ENCODE measurements around the gene HERC3. TPM values are rescaled to one million over a fixed set of nuclear protein-coding genes. Genes with fewer than 3 reads are reported as not detected.

Gene HERC3
- total and polyA plus RNA-seq, 10 of the 15 experiments (the other 5 are each of a cell fraction or from before 2014, with no cell fraction given), result 0.52 to 18.2 (median 2.8) TPM

DNA sequence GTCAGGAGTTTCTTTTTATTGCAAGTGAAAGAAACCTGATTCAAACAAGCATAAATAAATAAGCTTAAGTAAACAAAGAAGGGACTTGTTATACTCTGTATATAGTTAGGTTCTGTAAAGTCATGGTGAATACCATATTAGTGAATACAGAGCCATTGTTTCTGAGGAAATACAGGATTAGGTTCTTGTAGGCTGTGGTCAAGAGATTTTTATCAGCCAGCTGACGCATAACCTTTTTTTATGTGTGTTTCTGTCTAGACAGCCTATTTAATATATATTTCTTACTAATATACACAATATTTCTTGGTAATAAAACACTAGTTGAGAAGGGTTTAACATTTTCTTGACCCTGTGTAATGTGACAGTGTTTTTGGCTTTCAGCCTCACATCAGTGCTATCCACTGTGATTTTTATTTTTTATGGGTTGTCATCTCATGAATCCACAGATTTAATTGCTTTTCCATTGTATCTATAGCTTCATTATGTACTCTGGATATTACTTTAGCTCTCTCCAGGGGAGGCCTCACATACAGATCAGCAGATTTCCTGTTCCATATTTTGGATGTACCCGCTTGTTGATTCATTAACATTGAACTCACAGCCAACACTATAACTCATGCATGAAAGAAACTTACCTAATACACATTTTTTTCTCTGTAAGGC lies 8.0 kb downstream of the HERC3 start:
- DNase-seq (ENCODE audit: low read depth, low spot score) (no peak), ATAC-seq (no peak), FAIRE-seq (no peak)
- intact Hi-C loops (cut with micrococcal nuclease; ENCODE audit: unreplicated experiment) (no loop called here), in situ Hi-C loops (cut with MboI) (no loop called here)
- no peak overlapping the region for H3K4me3 ChIP-seq
- no peaks in the 10 kb centered on the region for H3K9me3 ChIP-seq (replicated peaks; ENCODE audit: control insufficient read depth, insufficient read depth, low read length)
- no peak overlapping the region for H3K9ac ChIP-seq (ENCODE audit: control insufficient read depth, insufficient read depth, low read length)
- no peak overlapping the region for H3K4me2 ChIP-seq (ENCODE audit: control insufficient read depth, insufficient read depth)
- no peaks in the 10 kb centered on the region for H3K27me3 ChIP-seq (replicated peaks in 1 of 2; ENCODE audit: control insufficient read depth in 2 of 2, insufficient read depth in 2 of 2, low read length in 1 of 2)
- no TSS peak for BruUV-seq (replicated peaks)
- ChIA-PET RAD21 (ENCODE audit: unreplicated experiment) (no interaction called here), CTCF (no interaction called here), SMC1A (ENCODE audit: uncharacterized antibody, unreplicated experiment) (interaction anchor here (0.9 to 4.0 kb wide), 2 partner anchors 12 to 61 kb away, joined by 3 to 24 read pairs; no protein-coding TSS in a partner anchor), POLR2A (no interaction called here)
- no peaks in the 10 kb centered on the region for H3K36me3 ChIP-seq (ENCODE audit: control insufficient read depth in 2 of 2, insufficient read depth in 2 of 2, low read length in 1 of 2)
- no peak overlapping the region for H3K27ac ChIP-seq (ENCODE audit: control insufficient read depth, insufficient read depth)
- TF ChIP-seq JUND (IDR thresholded peaks at IDR 0.05; ENCODE audit: low read depth, low read length) (no peak), BCLAF1 (IDR thresholded peaks at IDR 0.05) (no peak), NKRF (conservative IDR thresholded peaks at IDR 0.05) (no peak), SREBF1 (IDR thresholded peaks at IDR 0.05; ENCODE audit: low read length) (no peak), NFIC (IDR thresholded peaks at IDR 0.05; ENCODE audit: low read depth, low read length) (no peak), ZNF622 (IDR thresholded peaks at IDR 0.05) (no peak), BRCA1 (IDR thresholded peaks at IDR 0.05; ENCODE audit: low read depth, low read length) (no peak), ASH2L (IDR thresholded peaks at IDR 0.05; ENCODE audit: borderline replicate concordance, low read depth) (no peak), BMI1 (IDR thresholded peaks at IDR 0.05; ENCODE audit: borderline replicate concordance) (no peak), YY1 (IDR thresholded peaks at IDR 0.05; ENCODE audit: low read depth, low read length) (no peak)
- TF ChIP-seq, protein P1, sequence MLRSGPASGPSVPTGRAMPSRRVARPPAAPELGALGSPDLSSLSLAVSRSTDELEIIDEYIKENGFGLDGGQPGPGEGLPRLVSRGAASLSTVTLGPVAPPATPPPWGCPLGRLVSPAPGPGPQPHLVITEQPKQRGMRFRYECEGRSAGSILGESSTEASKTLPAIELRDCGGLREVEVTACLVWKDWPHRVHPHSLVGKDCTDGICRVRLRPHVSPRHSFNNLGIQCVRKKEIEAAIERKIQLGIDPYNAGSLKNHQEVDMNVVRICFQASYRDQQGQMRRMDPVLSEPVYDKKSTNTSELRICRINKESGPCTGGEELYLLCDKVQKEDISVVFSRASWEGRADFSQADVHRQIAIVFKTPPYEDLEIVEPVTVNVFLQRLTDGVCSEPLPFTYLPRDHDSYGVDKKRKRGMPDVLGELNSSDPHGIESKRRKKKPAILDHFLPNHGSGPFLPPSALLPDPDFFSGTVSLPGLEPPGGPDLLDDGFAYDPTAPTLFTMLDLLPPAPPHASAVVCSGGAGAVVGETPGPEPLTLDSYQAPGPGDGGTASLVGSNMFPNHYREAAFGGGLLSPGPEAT (IDR thresholded peaks at IDR 0.05; ENCODE audit: low read depth), result no peak
- H3K4me1 ChIP-seq (ENCODE audit: control insufficient read depth, insufficient read depth, low read length), result no peaks in the 10 kb centered on the region
- H4K20me1 ChIP-seq (ENCODE audit: control insufficient read depth, insufficient read depth), result no peaks in the 10 kb centered on the region
- 96% methylated on average over 2 of the region's 2 CpGs for WGBS (ENCODE audit: insufficient coverage, insufficient replicate concordance, low lambda C conversion rate, missing lambda C conversion rate)
- no peaks in the 10 kb centered on the region for H3K79me2 ChIP-seq (ENCODE audit: control insufficient read depth, insufficient read depth, low read length)
- no peak overlapping the region for H2AFZ ChIP-seq (ENCODE audit: control insufficient read depth, low read depth, low read length)
